Measurements from ENCODE around the gene ADCY3. TPM values are rescaled to one million over a fixed set of nuclear protein-coding genes. Genes with fewer than 3 reads are reported as not detected.

Gene ADCY3
- total and polyA plus RNA-seq, 2 of the 4 experiments (the other 2 are of a cell fraction): 17.4 to 46.1 TPM

- intact Hi-C loops (cut with micrococcal nuclease) (no loop called here), in situ Hi-C loops (cut with MboI; ENCODE audit: low sequenced_read_pairs) (no loop called here), dilution Hi-C loops (cut with HindIII; ENCODE audit: low sequenced_read_pairs, unreplicated experiment) (no loop called here)
- no CpG with 5 or more reads among the region's 4 CpGs for WGBS, 2 experiments (ENCODE audit: extremely low coverage in 2 of 2, insufficient read length in 1 of 2)
- ATAC-seq (ENCODE audit: low read depth): no peak
- peaks cover 10% of the 10 kb centered on the region for H4K20me1 ChIP-seq (ENCODE audit: insufficient read depth, low read length)
- no peak for DNase-seq
- no peak overlapping the region for H2AFZ ChIP-seq (replicated peaks; ENCODE audit: low read length, poor library complexity)
- H3K4me2 ChIP-seq (ENCODE audit: low read depth, low read length): no peak overlapping the region
- no peak overlapping the region for H2BK5ac ChIP-seq (ENCODE audit: low read depth, low read length, poor library complexity, severe bottlenecking)
- H4K5ac ChIP-seq (ENCODE audit: low read depth, low read length): no peak overlapping the region
- H3K23ac ChIP-seq (ENCODE audit: low read depth, low read length): no peak overlapping the region
- TF ChIP-seq RCOR1 (IDR thresholded peaks at IDR 0.05; ENCODE audit: insufficient replicate concordance, low read length) (no peak), CEBPB (IDR thresholded peaks at IDR 0.05; ENCODE audit: low read depth, low read length) (no peak), RFX5 (IDR thresholded peaks at IDR 0.05; ENCODE audit: low read depth, low read length) (no peak), MXI1 (IDR thresholded peaks at IDR 0.05; ENCODE audit: borderline replicate concordance, low read depth, low read length) (no peak), CTCF (conservative IDR thresholded peaks at IDR 0.05; ENCODE audit: low read depth, low read length) (no peak), BHLHE40 (IDR thresholded peaks at IDR 0.05; ENCODE audit: low read depth, low read length) (no peak), NFE2L2 (IDR thresholded peaks at IDR 0.05; ENCODE audit: low read depth, low read length) (no peak), CHD1 (IDR thresholded peaks at IDR 0.05; ENCODE audit: low read depth, low read length) (no peak), POLR2A (IDR thresholded peaks at IDR 0.05; ENCODE audit: low read depth, low read length) (no peak), ELK1 (IDR thresholded peaks at IDR 0.05; ENCODE audit: borderline replicate concordance, low read depth, low read length) (no peak), SMC3 (IDR thresholded peaks at IDR 0.05; ENCODE audit: low read depth, low read length) (no peak), MAFK (IDR thresholded peaks at IDR 0.05; ENCODE audit: low read depth, low read length) (no peak), RAD21 (IDR thresholded peaks at IDR 0.05; ENCODE audit: low read length) (no peak), FOS (IDR thresholded peaks at IDR 0.05; ENCODE audit: low read depth, low read length) (no peak), MAZ (IDR thresholded peaks at IDR 0.05; ENCODE audit: borderline replicate concordance, low read depth, low read length) (no peak), USF2 (IDR thresholded peaks at IDR 0.05; ENCODE audit: low read depth, low read length) (no peak)
- BruUV-seq (replicated peaks): no TSS peak
- H3K18ac ChIP-seq (ENCODE audit: low read depth, low read length): no peak overlapping the region
- no peak overlapping the region for H3K4ac ChIP-seq (ENCODE audit: low read depth, low read length)
- peaks cover 14% of the 10 kb centered on the region for H3K9me1 ChIP-seq (ENCODE audit: insufficient read depth, low read length)
- ChIA-PET CTCF (interaction anchor here (0.9 kb wide), 1 partner anchor 16 kb away, joined by 3 read pairs; no protein-coding TSS in a partner anchor), POLR2A (ENCODE audit: unreplicated experiment) (no interaction called here)
- H2AK5ac ChIP-seq (ENCODE audit: low read depth, low read length): peak overlapping the region; percentile 23; the same call in 1 of the 2 replicates
- no peak overlapping the region for H4K91ac ChIP-seq (ENCODE audit: insufficient read depth, low read depth, low read length)
- no peak overlapping the region for H3K9ac ChIP-seq (ENCODE audit: low read depth, low read length)
- H3K9me3 ChIP-seq (ENCODE audit: control insufficient read depth, insufficient read depth, low read length): no peaks in the 10 kb centered on the region
- no peak overlapping the region for H2BK120ac ChIP-seq (ENCODE audit: low read depth, low read length)
- H3K56ac ChIP-seq (ENCODE audit: extremely low read depth, insufficient read depth, low read length): no peak overlapping the region
- H3K27me3 ChIP-seq (ENCODE audit: control insufficient read depth, insufficient read depth, low read length): no peaks in the 10 kb centered on the region
- no peak overlapping the region for H3K27ac ChIP-seq (ENCODE audit: insufficient read depth, low read length)
- no peak overlapping the region for H2BK15ac ChIP-seq (ENCODE audit: low read depth, low read length)
- peak overlapping the region in 1 of 2 experiments; percentile 30; a peak in 1 of 4 replicates for H4K8ac ChIP-seq (ENCODE audit: low read depth in 2 of 2, low read length in 2 of 2)
- no peak overlapping the region for H2AK9ac ChIP-seq (replicated peaks; ENCODE audit: low read depth, low read length, poor library complexity)
- H3K4me1 ChIP-seq (ENCODE audit: control insufficient read depth, insufficient read depth, low read length): peaks cover 17% of the 10 kb centered on the region
- no peak overlapping the region for H2BK20ac ChIP-seq (ENCODE audit: low read depth, low read length)
- H3K4me3 ChIP-seq (ENCODE audit: insufficient read depth, low read depth, low read length): no peak overlapping the region
- H3K79me1 ChIP-seq (ENCODE audit: low read depth in 1 of 2, low read length in 2 of 2): peaks cover 39 to 52% of the 10 kb centered on the region in 2 experiments
- H3K36me3 ChIP-seq (ENCODE audit: control insufficient read depth, insufficient read depth, low read length): peaks cover 12% of the 10 kb centered on the region
- H3K14ac ChIP-seq (replicated peaks; ENCODE audit: low read depth, low read length): no peak overlapping the region
Observed at GRCh38 chr2:24814516-24814915, 105.5 kb downstream of the ADCY3 start.

Measured in IMR-90 (cell line).